Stimulated activated CD8-positive, alpha-beta memory T cell treated with anti-CD3 and anti-CD28 coated beads, Interleukin-4, amount 100 ng/mL, for 24 hours (primary cell): ENCODE data around the gene USP4.

Experiments
- DNase-seq: peaks from one replicate; pipeline ENCODE4 v3.0.0-alpha.2; 2020; ENCODE audit warnings: low read depth

Gene USP4

DNA sequence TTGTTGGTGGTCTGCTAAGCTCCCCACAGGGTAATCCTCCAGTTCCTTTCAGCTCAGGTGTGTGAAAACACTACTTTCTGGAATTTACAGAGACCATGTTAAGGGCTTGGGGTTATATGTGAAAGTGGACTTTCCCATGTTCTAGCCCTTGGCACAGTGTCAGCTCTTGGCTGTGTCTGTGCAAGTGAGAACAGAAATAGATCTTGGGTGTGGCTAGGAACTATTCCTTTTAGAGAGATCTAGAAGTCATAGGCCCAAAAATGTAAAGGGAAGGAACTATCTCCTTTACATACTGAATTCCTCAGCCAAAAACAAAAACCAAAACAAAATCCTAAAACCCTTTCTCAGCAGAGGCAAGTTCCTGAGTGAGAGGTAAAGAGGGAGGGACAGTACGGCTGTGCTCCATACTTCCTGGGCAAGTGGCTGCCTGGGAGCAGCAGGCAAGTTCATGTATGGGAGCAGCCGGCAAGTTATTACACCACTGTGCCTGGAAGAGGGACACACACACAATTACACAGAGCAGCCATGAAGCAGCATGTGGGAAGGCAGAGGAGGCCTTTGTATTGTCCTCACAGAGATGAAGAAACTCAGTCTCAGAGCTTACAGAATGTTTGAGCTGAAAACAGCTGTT is 43.0 kb downstream of the USP4 start:
- DNase-seq = no peak

DNA sequence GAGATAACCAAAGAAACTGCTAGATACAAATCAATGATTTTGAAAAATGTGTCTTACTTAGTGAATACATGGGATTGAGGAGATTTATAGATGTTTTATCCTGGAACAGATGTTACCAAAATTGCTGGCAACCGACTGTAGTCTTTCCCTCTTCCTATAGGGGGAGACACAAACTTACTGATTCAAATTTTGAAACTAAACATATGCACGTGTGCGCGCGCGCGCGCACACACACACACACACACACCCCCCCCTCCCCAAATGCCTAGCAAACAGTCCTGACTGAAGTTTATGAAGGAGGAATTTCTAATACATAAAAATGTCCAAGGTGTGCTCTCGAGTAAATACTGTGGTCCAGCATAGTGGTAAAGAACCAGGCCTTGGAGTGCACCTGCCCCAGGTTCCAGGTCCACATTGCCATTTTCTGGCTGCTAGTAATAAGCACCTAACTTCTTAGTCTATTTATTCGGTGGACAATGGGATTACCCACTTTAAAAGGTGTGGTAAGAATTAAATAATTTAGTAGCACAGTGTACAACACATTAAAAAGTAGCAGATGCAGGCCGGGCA is 44.3 kb downstream of the USP4 start:
- no peak for DNase-seq

DNA sequence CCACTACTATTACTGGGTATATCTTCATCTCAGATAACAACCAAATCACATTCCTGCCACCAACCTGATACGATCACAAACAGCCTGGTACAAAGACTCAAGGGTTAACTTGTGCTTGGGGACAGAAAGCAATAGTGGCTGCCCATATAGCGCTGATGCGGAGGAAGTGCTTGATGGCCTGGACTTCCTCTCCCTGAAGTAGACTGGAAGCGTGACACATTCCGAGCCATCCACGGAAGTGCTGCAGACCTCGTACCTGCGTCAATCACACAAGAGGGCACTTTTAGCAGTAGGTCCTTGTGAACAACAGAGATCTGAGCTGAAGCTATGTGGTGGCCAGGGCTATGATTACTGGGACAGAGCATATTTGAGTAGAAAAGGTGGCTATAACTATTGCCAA is 45.5 kb downstream of the USP4 start:
- DNase-seq = no peak

DNA sequence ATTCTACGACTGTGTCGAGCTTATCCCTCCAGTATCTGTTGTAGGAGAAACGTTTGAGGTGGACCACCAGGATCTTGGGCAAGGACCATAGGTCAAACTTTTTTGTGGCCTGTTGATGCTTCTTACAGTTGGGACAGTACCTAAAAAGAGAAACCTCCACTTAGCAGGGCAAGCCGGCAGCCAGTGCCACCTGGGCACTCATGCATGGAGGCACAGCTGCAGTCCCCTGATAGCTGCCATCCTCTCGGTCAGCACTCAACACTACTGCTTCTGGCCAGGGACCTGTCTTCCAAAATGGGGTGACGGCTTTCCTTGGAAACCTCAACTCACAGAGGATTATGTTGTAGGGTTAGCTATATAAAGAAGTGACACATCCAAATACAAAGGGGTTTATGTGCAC is 55.9 kb downstream of the USP4 start:
- no peak for DNase-seq

DNA sequence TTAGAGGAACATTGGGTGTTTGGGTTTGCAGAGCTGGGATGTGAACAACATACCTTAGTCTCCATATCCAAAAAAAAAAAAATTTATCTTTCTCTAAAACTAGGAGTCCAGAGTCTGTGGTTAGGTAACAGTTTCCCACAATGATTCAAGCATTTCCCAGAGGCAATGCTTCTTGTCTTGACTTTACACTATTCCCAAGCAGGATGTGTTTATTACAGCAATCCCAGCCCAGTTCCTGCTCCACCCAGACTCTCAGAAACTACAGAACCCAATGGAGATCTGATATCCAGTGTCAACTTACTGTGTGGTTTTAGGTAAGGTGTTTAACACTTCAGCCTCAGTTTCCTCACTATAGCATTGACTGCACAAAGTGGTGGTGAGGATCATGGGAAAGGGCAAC is 60.5 kb downstream of the USP4 start:
- no peak for DNase-seq

DNA sequence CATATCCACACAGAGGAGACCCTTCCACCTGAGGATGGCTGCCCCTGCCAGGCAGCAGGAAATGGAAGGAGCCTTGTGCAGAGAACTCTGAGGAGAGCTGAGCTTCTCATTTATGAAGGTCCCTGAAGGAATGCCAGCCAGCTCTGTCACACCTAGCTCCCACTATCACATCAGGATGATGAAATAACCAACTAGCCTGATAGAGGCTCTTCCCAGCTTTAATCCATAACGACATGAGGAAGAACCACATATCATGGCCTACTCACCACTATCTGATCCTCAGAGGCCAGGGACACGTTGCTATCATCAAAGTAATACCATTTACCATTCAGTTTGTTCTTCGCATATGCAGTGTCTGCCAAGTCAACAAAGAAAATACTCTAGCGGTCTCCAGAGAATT is 61.3 kb downstream of the USP4 start:
- DNase-seq = no peak

DNA sequence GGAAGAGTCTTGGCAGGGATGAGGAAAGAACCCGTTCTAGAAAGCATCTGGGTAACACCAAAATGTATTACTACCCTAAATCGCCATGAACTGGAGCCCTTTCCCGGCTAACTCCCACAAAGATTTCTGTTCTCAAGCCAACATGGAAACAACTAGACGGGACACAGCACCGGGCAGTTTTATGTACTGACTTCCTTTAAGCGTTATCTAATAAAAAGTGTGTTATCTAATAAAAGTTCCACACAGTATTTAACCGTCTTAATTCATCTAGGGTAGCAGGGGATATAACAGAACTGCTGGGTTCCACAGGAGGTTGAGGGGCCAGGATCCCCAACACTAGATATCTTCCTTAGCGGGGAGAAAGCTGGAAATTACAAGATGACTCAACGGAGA is 62.5 kb downstream of the USP4 start:
- no peak for DNase-seq

DNA sequence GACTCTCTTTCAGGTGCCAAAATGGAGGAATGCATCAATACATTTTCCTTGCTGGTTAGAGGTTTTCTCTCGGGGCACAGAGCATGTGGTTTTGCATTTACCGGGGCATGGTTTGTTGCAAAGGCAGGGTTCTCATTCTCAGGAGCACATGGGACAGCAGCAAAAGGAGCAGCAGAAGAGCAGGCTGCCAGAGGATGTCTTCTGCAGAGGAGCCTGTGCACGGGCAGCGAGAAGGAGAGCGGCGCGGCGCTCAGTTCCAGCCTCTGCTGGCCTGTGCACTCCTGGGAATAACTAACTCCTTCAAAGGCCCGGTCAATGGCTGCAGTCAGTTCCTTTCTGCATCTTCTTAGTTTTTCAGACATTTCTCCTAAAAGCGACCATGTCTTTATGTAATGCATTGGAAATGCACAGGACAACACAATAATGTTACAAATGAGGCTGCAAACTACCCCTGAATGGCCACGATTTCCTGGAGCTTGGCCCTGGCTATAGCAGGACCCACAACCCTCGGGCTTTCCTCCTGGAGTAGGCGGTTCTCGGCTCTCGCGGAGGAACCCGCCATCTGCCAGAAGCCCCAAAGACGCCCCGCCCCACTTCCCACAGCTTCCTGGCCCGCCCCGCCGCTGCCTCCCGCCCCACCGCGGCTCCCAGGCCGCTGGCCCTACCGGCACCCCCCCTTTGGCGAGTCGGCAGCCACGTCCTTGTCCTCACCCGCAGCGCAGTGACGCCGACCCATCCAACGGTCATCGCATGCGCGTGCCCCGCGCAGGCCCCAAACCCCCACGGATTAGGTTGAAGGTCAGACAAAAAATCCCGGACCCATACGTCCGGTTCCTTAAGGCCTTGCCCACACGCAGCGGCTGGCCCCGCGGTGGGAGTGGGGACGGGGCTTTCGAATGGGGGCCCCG is 63.1 kb downstream of the USP4 start, which contains the start of gene C3orf62:
Gene C3orf62, minus strand, starts transcription at position 758 of the 908 bp plus-strand sequence. Its CDS starts 360 bp downstream, at position 398.
- peak; percentile 71 for DNase-seq

DNA sequence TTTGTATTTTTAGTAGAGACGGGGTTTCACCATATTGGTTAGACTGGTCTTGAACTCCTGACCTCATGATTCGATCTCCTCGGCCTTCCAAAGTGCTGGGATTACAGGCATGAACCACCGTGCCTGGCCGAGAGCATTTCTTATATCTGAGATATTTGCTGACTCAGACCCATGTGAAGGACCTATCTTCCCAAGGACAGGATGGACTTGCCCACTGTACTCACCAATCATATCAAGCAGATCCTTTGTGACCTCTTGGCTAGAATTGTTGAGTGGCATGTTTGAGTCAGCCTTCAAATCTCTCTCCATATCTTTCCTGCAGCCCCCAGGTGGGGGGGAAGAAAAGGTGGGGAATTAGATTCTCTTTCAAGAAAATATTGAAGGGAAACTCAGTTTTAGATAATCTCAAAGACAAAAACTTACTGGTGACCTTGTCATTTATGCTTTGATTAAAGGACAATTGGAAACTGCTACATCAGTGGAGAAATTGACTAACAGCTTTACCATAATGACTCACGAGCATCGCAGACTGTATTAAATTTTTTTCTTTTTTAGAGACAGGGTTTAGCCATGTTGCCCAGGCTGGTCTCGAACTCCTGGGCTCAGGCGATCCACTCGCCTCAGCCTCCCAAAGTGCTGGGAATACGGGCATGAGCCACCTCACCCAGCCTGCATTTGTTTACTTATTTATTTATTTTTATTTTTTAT is 65.9 kb downstream of the USP4 start:
- DNase-seq = no peak

DNA sequence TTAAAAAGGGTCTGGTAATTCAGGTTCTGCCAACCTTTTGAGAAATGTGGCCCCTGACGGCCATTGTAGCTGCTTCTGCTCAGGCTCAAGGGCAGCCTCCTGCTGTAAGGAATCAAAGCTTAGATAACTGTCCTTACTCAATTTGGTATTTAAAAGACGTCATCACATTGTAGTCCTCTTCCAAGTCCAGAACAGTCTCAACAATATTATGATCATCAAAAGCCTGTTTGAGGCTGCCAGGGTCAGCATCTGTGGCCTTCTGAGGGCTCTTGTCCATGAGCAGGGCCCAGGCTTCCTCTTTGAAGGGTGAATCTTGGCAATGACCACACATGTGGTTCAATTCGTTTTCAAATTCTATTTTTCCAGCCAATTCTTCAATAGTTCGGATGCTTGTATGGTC is 68.8 kb downstream of the USP4 start:
- DNase-seq = no peak

DNA sequence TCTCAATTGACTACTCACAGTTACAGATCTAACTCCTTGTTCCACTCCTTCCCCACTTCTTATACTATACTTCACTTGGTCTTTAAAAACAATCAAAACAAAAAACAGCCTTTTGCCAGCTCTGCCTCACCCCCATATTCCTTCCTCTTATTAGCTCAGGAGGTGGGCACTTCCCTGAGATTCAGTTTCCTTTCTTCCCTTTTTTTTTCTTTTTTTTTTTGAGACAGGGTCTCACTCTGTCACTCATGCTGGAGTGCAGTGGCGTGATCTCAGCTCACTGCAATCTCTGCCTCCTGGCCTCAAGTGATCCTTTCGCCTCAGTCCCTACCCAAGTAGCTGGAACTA is 69.7 kb downstream of the USP4 start:
- no peak for DNase-seq

DNA sequence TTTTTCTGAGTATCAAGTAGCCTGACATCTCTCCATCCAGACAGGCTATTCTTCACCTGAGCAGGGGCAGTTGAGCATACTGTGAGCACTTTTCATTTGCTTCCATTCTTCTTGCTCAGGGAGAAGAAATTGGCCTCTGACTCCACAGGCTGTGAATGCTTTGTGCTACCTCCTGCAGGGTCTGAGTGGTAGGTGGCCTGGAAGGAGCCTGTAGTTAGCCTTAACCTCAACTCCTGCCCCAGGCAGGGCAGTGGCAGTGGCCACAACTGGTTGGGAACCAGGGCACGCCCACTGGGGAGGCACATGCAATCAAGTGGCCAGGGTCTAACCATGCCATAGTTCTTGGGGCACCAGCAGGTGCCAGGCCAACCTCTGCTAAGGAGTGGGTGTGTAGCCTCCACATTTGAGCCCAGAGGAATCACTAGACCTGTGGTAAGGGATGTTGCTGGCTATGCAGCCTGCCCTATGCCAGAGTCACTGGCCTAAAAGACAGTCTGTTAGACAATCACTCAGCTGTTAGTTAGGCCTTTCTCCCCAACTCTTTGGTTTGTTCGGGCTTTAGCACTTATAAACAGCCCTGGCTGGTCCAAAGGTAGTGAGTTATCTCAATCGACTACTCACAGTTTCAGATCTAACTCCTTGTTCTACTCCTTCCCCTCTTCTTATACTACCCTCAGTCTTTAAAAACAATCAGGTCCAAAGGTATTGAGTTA is 70.3 kb downstream of the USP4 start:
- no peak for DNase-seq

DNA sequence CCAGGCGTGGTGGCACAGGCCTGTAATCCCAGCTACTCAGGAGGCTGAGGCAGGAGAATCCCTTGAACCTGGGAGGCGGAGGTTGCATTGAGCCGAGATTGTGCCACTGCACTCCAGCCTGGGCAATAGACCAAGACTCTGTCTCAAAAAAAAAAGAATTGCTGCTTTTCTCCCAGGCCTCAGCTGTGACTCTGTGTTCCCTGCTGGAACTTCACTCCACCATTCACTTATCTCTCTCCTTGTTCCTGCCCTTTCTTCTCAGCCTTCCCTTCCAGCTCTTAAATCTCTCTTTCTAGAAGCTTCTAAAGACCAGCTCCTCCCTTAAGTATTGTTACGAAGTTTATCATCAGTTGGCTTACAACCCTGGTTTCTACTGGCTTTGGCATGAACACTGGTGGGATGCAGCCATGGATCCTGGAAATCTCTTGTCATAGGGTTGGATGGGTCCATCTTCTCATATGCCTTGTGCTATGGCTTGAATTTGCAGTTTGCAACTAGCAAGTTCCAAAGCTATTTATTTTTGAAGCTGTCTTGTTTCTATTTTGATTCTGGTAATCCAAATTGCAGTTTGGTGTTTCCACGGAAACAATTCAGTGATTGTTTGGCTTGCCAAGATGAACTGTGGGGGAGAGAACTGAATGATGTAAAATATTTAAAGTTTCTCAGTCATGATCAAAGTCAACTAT is 73.3 kb downstream of the USP4 start:
- DNase-seq = no peak

DNA sequence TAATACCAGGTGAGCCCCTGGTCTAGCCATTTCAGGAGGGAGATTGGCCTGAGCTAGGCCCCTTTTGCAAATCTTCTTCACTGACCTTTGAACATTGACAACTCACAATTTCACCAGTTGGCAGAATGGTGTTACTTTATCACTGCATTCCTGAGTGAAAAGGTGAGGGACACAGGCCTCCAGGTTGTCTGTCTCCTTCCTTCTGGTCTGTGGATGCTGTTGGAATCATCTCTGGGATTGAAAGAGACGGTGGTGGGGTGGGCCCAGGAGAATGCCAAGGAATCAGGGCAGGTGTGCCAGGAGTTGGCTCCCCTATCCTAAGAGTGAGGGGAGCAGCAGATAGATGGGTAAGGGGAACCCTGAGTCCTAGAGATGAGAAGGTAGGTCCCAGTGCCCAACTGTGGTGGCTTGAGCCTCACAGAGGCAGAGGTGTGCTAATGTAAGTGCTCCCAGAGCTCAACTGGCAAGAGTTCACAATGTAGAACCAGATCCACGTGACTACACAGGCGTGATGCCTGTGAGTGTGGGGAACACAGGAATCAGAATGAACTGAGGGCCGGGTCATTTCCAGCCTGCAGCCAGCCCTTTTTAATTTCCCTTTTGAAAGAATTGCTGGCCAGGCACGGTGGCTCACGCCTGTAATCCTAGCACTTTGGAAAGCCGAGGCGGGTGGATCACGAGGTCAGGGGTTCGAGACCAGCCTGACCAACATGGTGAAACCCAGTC is 74.0 kb downstream of the USP4 start:
- no peak for DNase-seq

DNA sequence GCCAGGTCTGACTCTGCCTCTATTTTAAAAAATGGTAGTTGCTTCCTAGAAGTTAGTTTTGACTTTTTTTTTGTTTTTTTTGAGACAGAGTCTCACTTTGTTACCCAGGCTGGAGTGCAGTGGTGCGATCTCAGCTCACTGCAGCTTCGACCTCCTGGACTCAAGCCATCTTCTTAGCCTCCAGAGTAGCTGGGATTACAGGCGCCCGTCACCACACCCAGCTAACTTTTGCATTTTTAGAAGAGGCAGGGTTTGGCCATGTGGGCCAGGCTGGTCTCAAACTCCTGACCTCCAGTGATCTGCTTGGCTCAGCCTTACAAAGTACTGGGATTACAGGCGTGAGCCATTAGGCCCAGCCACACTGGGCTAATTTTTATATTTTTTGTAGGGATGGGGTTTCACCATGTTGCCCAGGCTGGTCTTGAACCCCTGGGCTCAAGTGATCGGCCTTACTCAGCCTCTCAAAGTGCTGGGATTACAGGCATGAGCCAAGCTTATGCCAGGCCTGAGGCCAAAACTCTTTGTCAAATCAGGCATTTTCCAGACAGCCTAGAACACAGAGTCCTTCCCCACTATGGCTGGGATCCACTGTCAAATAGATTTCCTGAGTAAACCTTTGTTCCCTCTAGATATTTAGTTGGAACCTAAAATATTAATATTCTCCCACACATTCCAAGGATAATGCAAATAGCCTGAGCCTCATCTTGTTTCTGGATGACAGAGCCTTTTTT is 76.5 kb downstream of the USP4 start:
- DNase-seq = no peak

DNA sequence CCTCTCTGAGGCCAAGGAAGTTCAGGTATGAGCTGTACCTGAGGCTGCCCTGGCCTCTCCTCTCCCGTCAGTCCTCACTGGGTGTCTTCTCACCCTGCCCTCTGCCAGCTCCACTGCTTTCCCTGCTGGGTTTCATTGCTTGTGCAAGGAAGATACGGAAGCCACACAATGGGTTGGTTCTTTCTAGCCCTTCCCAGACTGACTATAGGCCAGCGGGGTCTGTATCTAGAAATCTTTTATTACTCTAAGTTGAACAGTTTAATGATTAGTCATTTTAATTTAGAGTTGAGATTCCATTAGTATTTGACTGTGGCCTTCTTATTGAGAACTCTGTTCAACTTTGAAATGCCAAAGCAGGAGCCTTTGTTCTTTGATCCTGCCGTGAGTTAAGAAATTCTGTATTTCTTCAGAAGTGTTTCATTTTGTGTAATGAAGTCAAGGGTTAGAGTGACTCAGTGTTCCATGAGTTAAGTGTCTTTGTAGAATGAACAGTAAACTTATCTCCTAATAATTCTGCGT is 79.0 kb downstream of the USP4 start:
- no peak for DNase-seq

DNA sequence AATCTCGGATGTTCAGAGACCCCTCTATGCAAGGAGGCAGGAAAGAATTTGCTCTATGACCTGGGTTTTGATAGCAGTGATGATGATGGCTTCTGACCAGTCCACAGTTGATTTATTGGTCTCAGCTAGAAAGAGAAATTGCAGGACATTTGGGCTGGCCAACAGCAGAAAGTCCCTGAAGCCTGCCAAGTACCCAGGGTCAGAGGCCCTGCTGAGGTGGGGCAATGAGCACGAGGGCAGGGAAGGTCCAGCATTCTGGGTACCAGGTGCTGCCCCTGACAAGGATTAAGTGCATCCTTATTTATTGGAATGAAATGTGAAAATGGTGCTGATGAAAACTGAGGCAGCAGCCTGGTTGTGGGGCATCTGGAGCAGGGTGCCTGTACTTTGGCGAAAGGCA is 82.7 kb downstream of the USP4 start:
- DNase-seq = no peak

DNA sequence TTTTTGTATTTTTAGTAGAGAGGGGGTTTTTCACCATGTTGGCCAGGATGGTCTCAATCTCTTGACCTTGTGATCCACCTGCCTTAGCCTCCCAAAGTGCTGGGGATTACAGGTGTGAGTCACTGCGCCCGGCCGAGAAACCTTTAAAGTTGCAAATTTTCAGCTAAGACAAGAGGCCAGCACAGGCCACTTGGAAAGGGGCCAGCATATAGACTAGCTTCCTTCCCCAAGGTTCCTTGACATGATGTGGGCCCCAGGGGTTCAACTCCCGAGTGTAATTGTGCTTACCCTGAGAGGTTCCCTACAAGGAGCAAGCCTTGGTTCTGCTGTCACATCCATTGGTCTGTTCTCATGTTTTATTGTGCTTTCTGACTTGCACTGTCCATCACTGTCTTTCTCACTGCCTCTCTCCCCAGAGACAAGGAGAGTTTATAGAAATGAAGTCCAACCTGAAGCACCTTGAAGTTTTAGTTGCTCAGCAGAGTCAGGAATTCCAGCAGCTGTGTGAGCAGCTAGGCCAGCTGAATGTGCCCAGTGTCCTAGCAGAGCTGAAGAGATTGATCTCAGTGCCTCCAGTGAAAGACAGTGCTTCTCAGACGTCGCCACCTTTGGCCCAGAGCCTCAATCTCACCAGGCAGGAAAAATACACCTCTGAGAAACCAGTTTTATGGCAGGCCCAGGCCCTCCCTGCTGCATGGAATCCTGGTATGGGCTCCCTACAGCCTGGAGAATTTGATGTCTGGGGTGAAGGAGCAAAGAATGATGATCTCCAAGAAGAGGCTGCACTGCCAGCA is 83.9 kb downstream of the USP4 start:
- no peak for DNase-seq

DNA sequence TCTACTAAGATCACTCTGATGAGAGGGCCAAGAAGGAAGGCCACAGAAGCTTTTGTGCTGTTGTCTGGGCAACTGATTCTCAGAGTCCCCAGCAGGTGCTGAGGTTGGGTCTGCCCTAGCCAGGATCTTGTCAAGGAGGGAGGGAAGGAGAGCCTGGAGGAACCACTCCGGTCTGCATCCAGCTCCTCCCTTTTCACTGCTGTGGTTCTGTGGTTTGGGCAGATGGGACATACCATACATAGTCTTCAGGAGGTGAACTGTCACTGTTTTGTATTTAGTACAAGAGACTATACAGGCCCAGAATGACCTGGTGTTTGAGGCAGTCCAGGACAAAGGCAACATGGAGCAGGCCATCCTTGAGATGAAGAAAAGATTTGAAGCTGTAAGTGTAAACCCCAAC is 84.7 kb downstream of the USP4 start:
- no peak for DNase-seq
